Tibial artery (tissue), 4 donors: ENCODE measurements around the gene CCDC185.

Source experiments
- DNase-seq, 2 donors: peaks; one replicate each; pipeline ENCODE4 v3.0.0-alpha.2; 2019
- H3K27ac ChIP-seq, 2 donors: fragments of 200-600 bp; sonication (generic) in 1 of 2; 1 replicate in 1 of 2; 2 replicates in 1 of 2; pipeline ENCODE4 v1.5.1; 2018 to 2019; ENCODE audit warnings: mild to moderate bottlenecking in 1 of 2
- H3K27me3 ChIP-seq, 2 donors: fragments of 200-600 bp; sonication (generic) in 1 of 2; one replicate each; pipeline versions ENCODE4 v1.5.1 to v1.6.0; 2016 to 2019
- H3K36me3 ChIP-seq, 3 donors: fragments of 200-600 bp; sonication (generic) in 2 of 3; one replicate each; pipeline ENCODE4 v1.5.1; 2016 to 2019; ENCODE audit warnings: mild to moderate bottlenecking in 2 of 3
- H3K4me1 ChIP-seq, 4 donors: fragments of 200-600 bp; sonication (generic) in 2 of 4; 1 replicate in 3 of 4; 2 replicates in 1 of 4; pipeline ENCODE4 v1.5.1; 2016 to 2019
- H3K4me3 ChIP-seq, 2 donors: fragments of 200-600 bp; sonication (generic) in 1 of 2; 1 replicate in 1 of 2; 2 replicates in 1 of 2; pipeline ENCODE4 v1.5.1; 2018 to 2019; ENCODE audit warnings: mild to moderate bottlenecking in 2 of 2
- H3K9me3 ChIP-seq, 3 donors: fragments of 200-600 bp; sonication (generic) in 1 of 3; one replicate each; pipeline ENCODE4 v1.5.1; 2016 to 2019
- intact Hi-C: fragments of 100-400 bp; cut with DNase I; formaldehyde crosslinking; loops from one replicate; pipeline ENCODE4 v1.15.0; 2023; ENCODE audit warnings: low total_unique reads
- TF ChIP-seq, protein P1 (sequence below), 2 experiments: fragments of 200-600 bp in 1 of 2; fragments of 450-650 bp in 1 of 2; IDR thresholded peaks; one replicate each; pipeline ENCODE4 v1.5.1; 2017 to 2019; ENCODE audit warnings: antibody characterized with exemption in 2 of 2, mild to moderate bottlenecking in 1 of 2, moderate library complexity in 1 of 2

The CCDC185 gene

DNA sequence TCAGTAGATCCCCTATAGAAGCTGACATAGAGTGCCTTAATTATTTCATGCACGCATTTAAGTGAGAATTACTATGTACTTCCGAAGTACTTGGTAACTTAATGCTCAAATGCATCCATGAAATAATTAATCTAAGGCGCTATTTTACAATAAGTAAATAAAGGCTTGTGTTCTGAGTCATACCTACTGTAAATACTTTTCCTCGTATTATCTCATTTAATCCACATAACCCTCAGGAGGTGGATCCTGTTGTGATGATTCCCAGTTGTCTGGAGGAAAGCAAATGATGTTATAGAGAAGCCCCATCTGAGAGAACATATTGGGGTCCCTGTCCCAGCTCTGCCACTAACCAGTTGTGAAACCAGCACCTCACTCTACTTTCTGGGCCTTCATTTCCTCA is 45.6 kb upstream of the CCDC185 start:
- Histone ChIP-seq H3K27me3 (peaks cover 0 to 4% of the 10 kb centered on the region in 2 donors), H3K9me3 (no peaks in the 10 kb centered on the region), H3K4me3 (no peak overlapping the region), H3K36me3 (no peaks in the 10 kb centered on the region), H3K4me1 (no peaks in the 10 kb centered on the region), H3K27ac (no peak overlapping the region)
- TF ChIP-seq, protein P1, sequence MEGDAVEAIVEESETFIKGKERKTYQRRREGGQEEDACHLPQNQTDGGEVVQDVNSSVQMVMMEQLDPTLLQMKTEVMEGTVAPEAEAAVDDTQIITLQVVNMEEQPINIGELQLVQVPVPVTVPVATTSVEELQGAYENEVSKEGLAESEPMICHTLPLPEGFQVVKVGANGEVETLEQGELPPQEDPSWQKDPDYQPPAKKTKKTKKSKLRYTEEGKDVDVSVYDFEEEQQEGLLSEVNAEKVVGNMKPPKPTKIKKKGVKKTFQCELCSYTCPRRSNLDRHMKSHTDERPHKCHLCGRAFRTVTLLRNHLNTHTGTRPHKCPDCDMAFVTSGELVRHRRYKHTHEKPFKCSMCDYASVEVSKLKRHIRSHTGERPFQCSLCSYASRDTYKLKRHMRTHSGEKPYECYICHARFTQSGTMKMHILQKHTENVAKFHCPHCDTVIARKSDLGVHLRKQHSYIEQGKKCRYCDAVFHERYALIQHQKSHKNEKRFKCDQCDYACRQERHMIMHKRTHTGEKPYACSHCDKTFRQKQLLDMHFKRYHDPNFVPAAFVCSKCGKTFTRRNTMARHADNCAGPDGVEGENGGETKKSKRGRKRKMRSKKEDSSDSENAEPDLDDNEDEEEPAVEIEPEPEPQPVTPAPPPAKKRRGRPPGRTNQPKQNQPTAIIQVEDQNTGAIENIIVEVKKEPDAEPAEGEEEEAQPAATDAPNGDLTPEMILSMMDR (IDR thresholded peaks at IDR 0.05), result no peak
- intact Hi-C loops, result no loop called here
- no peak for DNase-seq

DNA sequence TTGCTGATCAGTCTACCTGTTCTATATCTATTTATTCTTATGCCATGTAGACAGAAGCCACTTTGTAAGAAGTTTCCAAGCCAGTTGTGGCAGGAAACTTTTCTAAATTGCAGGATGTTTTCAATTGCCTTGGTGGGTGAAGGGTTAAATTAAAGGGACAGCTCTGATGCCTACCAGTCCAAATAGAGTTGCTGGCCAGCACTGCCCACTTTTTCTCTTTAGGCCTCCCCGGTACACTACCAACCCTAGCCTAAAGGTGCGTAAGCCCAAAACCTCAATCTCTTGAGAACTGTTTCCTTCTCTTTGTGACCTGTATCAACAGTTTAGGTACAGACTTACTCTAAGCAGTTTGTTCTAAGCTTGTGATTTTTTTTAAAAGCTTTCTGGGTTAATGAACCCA is 44.8 kb upstream of the CCDC185 start:
- Histone ChIP-seq H3K4me1 (no peaks in the 10 kb centered on the region), H3K27me3 (peaks cover 0 to 10% of the 10 kb centered on the region in 2 donors), H3K4me3 (no peak overlapping the region), H3K36me3 (no peaks in the 10 kb centered on the region), H3K9me3 (no peaks in the 10 kb centered on the region), H3K27ac (no peak overlapping the region)
- TF ChIP-seq, protein P1 (IDR thresholded peaks at IDR 0.05), result no peak
- no peak for DNase-seq
- intact Hi-C loops, result no loop called here

GRCh38 chr1:223349241-223349640 is 44.0 kb upstream of the CCDC185 start:
- TF ChIP-seq, protein P1 (IDR thresholded peaks at IDR 0.05), result no peak
- H3K36me3 ChIP-seq, result no peaks in the 10 kb centered on the region
- H3K27me3 ChIP-seq, result peaks cover 0 to 10% of the 10 kb centered on the region in 2 donors
- no peak overlapping the region for H3K4me3 ChIP-seq
- DNase-seq, result no peak
- no peaks in the 10 kb centered on the region for H3K4me1 ChIP-seq
- no peak overlapping the region for H3K27ac ChIP-seq
- H3K9me3 ChIP-seq, result no peaks in the 10 kb centered on the region
- intact Hi-C loops, result no loop called here

DNA sequence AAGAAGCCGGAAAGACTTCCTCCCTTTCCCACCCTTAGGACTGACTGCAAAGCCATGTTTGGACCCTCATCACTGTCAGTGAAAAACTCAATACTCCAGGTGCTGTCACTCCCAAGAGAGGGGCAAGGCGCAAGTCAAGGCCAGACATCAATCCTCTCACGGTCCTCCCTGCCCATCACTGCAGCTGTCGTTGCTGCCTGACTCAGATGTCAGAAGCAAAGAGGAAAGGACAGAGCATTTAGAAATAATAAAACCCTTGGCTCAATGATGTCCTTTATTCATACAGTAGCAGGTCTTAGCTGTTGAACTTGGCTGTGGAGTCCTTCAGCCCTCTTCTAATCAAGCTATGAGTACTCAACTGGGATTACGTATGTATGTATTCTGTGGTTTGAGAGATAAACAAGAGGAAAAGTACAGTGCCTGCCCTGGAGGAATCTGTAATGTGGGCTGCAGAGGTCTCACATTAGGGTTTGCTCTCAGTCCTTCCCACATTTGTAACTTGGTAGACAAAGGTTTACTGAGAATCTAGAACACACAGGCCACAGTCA is 42.8 kb upstream of the CCDC185 start:
- DNase-seq, result no peak
- intact Hi-C loops, result no loop called here
- Histone ChIP-seq H3K9me3 (no peaks in the 10 kb centered on the region), H3K4me3 (no peak overlapping the region), H3K36me3 (no peaks in the 10 kb centered on the region), H3K4me1 (no peaks in the 10 kb centered on the region), H3K27me3 (peaks cover 0 to 10% of the 10 kb centered on the region in 2 donors), H3K27ac (no peak overlapping the region)
- TF ChIP-seq, protein P1 (IDR thresholded peaks at IDR 0.05), result no peak

DNA sequence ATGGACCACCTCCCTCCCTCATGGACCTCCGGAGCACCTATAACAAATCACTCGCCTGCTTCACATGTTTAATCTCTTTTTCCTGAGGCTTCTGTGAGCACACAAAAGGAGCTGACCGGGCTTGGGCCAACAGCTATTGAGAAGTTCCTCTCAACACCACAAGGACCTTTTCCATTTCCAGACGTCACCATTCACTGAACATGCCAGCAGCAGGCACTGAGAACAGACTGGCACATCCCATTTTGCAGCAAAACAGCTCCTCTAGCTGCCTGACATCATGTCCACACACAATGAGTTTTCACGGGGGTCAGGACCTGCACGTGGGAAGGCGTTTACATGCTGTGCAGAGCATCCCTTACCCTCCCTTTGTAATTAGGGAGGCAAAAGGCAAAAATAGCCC is 40.3 kb upstream of the CCDC185 start:
- Histone ChIP-seq H3K27me3 (peaks cover 0 to 10% of the 10 kb centered on the region in 2 donors), H3K27ac (no peak overlapping the region), H3K9me3 (no peaks in the 10 kb centered on the region), H3K36me3 (no peaks in the 10 kb centered on the region), H3K4me1 (no peaks in the 10 kb centered on the region), H3K4me3 (no peak overlapping the region)
- no peak for DNase-seq
- intact Hi-C loops, result no loop called here
- TF ChIP-seq, protein P1 (IDR thresholded peaks at IDR 0.05), result no peak

DNA sequence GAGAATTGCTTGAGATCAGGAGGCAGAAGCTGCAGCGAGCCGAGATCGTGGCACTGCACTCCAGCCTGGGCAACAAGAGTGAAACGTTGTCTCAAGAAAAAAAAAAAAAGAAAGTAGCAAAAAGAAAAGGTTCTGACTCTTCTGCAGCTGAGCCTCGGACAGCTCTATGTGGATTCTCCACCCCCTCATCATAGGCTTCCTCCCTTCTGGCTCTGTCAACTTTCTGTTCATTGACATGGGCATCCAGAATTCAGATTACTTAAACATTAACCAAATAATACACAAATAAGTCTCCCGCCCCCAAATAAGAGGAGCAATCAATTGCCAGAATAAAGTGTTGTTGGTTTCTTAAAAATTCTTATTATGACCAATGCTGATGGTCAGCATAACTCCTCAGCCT is 39.3 kb upstream of the CCDC185 start:
- no peaks in the 10 kb centered on the region for H3K36me3 ChIP-seq
- H3K4me3 ChIP-seq, result no peak overlapping the region
- DNase-seq, result no peak
- H3K27ac ChIP-seq, result no peak overlapping the region
- peaks cover 0 to 10% of the 10 kb centered on the region in 2 donors for H3K27me3 ChIP-seq
- intact Hi-C loops, result no loop called here
- H3K9me3 ChIP-seq, result no peaks in the 10 kb centered on the region
- TF ChIP-seq, protein P1 (IDR thresholded peaks at IDR 0.05), result no peak
- no peaks in the 10 kb centered on the region for H3K4me1 ChIP-seq
